ENCODE data around the gene ARPC4.

ARPC4 gene

GRCh38 chr3:9834520-9835380, 41.9 kb downstream of the ARPC4 start:
- TF ChIP-seq CTCF (IDR thresholded peaks at IDR 0.05), result no peak
- Mint-ChIP-seq H3K4me1 (no peaks in the 10 kb centered on the region), H3K27ac (peak overlapping the region; percentile 88), H3K36me3 (ENCODE audit: low read depth) (peaks cover 26% of the 10 kb centered on the region), H3K4me3 (no peak overlapping the region), H3K9me3 (no peaks in the 10 kb centered on the region), H3K27me3 (ENCODE audit: low read depth, poor library complexity) (no peaks in the 10 kb centered on the region)
- DNase-seq, result no peak

GRCh38 chr3:9837701-9838582, 45.1 kb downstream of the ARPC4 start:
- Mint-ChIP-seq H3K4me1 (peaks cover 10% of the 10 kb centered on the region), H3K27ac (no peak overlapping the region), H3K9me3 (no peaks in the 10 kb centered on the region), H3K4me3 (no peak overlapping the region), H3K27me3 (ENCODE audit: low read depth, poor library complexity) (no peaks in the 10 kb centered on the region), H3K36me3 (ENCODE audit: low read depth) (peaks cover 37% of the 10 kb centered on the region)
- no peak for TF ChIP-seq CTCF (IDR thresholded peaks at IDR 0.05)
- DNase-seq, result no peak

GRCh38 chr3:9838856-9839255, 46.0 kb downstream of the ARPC4 start:
- no peak overlapping the region for H3K4me3 Mint-ChIP-seq
- peaks cover 16% of the 10 kb centered on the region for H3K4me1 Mint-ChIP-seq
- no peak for TF ChIP-seq CTCF (IDR thresholded peaks at IDR 0.05)
- H3K27me3 Mint-ChIP-seq (ENCODE audit: low read depth, poor library complexity), result no peaks in the 10 kb centered on the region
- no peak for DNase-seq
- peaks cover 37% of the 10 kb centered on the region for H3K36me3 Mint-ChIP-seq (ENCODE audit: low read depth)
- H3K9me3 Mint-ChIP-seq, result no peaks in the 10 kb centered on the region
- no peak overlapping the region for H3K27ac Mint-ChIP-seq

GRCh38 chr3:9841015-9841414, 48.1 kb downstream of the ARPC4 start:
- TF ChIP-seq CTCF (IDR thresholded peaks at IDR 0.05), result no peak
- Mint-ChIP-seq H3K9me3 (no peaks in the 10 kb centered on the region), H3K27me3 (ENCODE audit: low read depth, poor library complexity) (no peaks in the 10 kb centered on the region), H3K36me3 (ENCODE audit: low read depth) (peaks cover 30% of the 10 kb centered on the region), H3K4me3 (no peak overlapping the region), H3K27ac (no peak overlapping the region), H3K4me1 (peaks cover 20% of the 10 kb centered on the region)
- DNase-seq, result no peak

GRCh38 chr3:9843715-9844438, 51.0 kb downstream of the ARPC4 start, which contains the start of gene RPUSD3:
Gene RPUSD3 (minus strand): TSS chr3:9844008. CDS start chr3:9843990, 18 bp downstream.
- H3K27ac Mint-ChIP-seq, result peak within 1 kb of the TSS; percentile 57
- peak; percentile 99 for DNase-seq
- peaks cover 8% of the 10 kb centered on the region for H3K27me3 Mint-ChIP-seq (ENCODE audit: low read depth, poor library complexity)
- peaks cover 18% of the 10 kb centered on the region for H3K36me3 Mint-ChIP-seq (ENCODE audit: low read depth)
- peak within 1 kb of the TSS; percentile 95 for H3K4me3 Mint-ChIP-seq
- H3K9me3 Mint-ChIP-seq, result no peaks in the 10 kb centered on the region
- H3K4me1 Mint-ChIP-seq, result peaks cover 24% of the 10 kb centered on the region
- no peak for TF ChIP-seq CTCF (IDR thresholded peaks at IDR 0.05)

Data from nephron progenitor cell (in vitro differentiated cells).